Loucy (cell line): ENCODE results near the gene RREB1.

Experiments
- CTCF ChIP-seq: fragments of 200-600 bp; sonication (generic); conservative IDR thresholded peaks from 2 replicates; pipeline ENCODE4 v1.5.1; 2014; ENCODE audit warnings: mild to moderate bottlenecking, antibody characterized with exemption, low read length
- EZH2phosphoT487 ChIP-seq: fragments of 200-600 bp; IDR thresholded peaks from 2 replicates; pipeline ENCODE4 v1.6.1; 2018; ENCODE audit warnings: antibody characterized with exemption, mild to moderate bottlenecking, moderate library complexity, borderline replicate concordance

GRCh38 chr6:7171733-7172132 lies 64.0 kb downstream of the RREB1 start:
- no peak for TF ChIP-seq CTCF
- TF ChIP-seq EZH2phosphoT487, result no peak
